Measurements from ENCODE around the gene GLRX.

- TF ChIP-seq POLR2AphosphoS5 (IDR thresholded peaks at IDR 0.05; ENCODE audit: borderline replicate concordance, low read depth, low read length) (no peak), EZH2 (IDR thresholded peaks at IDR 0.05) (no peak)
Measured at GRCh38 chr5:95862671-95863382, 40.3 kb upstream of the GLRX start.

Measured in SK-N-MC (cell line).